ENCODE results near the gene GRIA4. TPM values are rescaled to one million over a fixed set of nuclear protein-coding genes. Genes with fewer than 3 reads are reported as not detected.

The GRIA4 gene
- total and polyA plus RNA-seq, 2 of the 13 experiments (the other 11 are each of a cell fraction or from before 2014, with no cell fraction given), result not detected

- CTCF ChIA-PET (ENCODE audit: low intra/inter-chr PET ratio, low total read pairs), result no interaction called here
- no peak overlapping the region for H3K27ac ChIP-seq (ENCODE audit: extremely low read length, insufficient read depth, low read length)
- H3K4me2 ChIP-seq (ENCODE audit: low read depth, low read length), result no peak overlapping the region
- no peaks in the 10 kb centered on the region for H3K27me3 ChIP-seq (ENCODE audit: control insufficient read depth in 1 of 2, insufficient read depth in 2 of 2, low read length in 2 of 2)
- POLR2A ChIA-PET, result no interaction called here
- DNase-seq (ENCODE audit: low spot score) (no peak), FAIRE-seq (no peak), ATAC-seq (no peak)
- no peaks in the 10 kb centered on the region for H3K79me2 ChIP-seq (ENCODE audit: insufficient read depth, low read length)
- H3K9me3 ChIP-seq (ENCODE audit: low read length), result no peaks in the 10 kb centered on the region
- no peak overlapping the region for H2AFZ ChIP-seq (ENCODE audit: low read length)
- no peak overlapping the region for H3K9ac ChIP-seq (ENCODE audit: insufficient read depth, low read depth, low read length)
- H3K4me3 ChIP-seq (replicated peaks in 1 of 3; ENCODE audit: insufficient read depth in 1 of 3, low read depth in 2 of 3, low read length in 3 of 3), result no peak overlapping the region
- WGBS (ENCODE audit: low lambda C conversion rate), result 4% methylated on average over 1 of the region's 1 CpG
- intact Hi-C loops (cut with micrococcal nuclease; ENCODE audit: unreplicated experiment) (no loop called here), in situ Hi-C loops (cut with HindIII; ENCODE audit: extremely low pct_ligation_motif_present, low pct_unique_long_range_greater_than_20kb) (no loop called here)
- no TSS peak for BruUV-seq (replicated peaks)
- TF ChIP-seq THYN1 (CRISPR knock-in tag; IDR thresholded peaks at IDR 0.05; ENCODE audit: borderline replicate concordance, low read depth) (no peak), ZMAT3 (CRISPR knock-in tag; conservative IDR thresholded peaks at IDR 0.05) (no peak), BCLAF1 (IDR thresholded peaks at IDR 0.05) (no peak), PRDM4 (CRISPR knock-in tag; IDR thresholded peaks at IDR 0.05; ENCODE audit: borderline replicate concordance) (no peak), NFIC (IDR thresholded peaks at IDR 0.05; ENCODE audit: low read length) (no peak), MIER3 (CRISPR knock-in tag; IDR thresholded peaks at IDR 0.05; ENCODE audit: borderline replicate concordance) (no peak), CCAR2 (optimal IDR thresholded peaks at IDR 0.05; ENCODE audit: low read depth, low read length) (no peak), CHCHD3 (CRISPR knock-in tag; IDR thresholded peaks at IDR 0.05) (no peak), ZNF670 (CRISPR knock-in tag; IDR thresholded peaks at IDR 0.05; ENCODE audit: borderline replicate concordance) (no peak), SKIL (CRISPR knock-in tag; IDR thresholded peaks at IDR 0.05; ENCODE audit: borderline replicate concordance) (no peak), ZNF766 (CRISPR knock-in tag; IDR thresholded peaks at IDR 0.05; ENCODE audit: borderline replicate concordance) (no peak), ZC3H13 (CRISPR knock-in tag; IDR thresholded peaks at IDR 0.05) (no peak), ZNF3 (CRISPR knock-in tag; IDR thresholded peaks at IDR 0.05) (no peak), ARNT (IDR thresholded peaks at IDR 0.05) (no peak), ZBTB2 (CRISPR knock-in tag; IDR thresholded peaks at IDR 0.05; ENCODE audit: low read depth) (no peak)
- no peaks in the 10 kb centered on the region for H4K20me1 ChIP-seq (ENCODE audit: insufficient read depth, low read length)
- H3K4me1 ChIP-seq (ENCODE audit: insufficient read depth, low read length), result no peaks in the 10 kb centered on the region
- H3K36me3 ChIP-seq (replicated peaks in 1 of 2; ENCODE audit: control insufficient read depth in 1 of 2, insufficient read depth in 2 of 2, low read length in 2 of 2), result no peaks in the 10 kb centered on the region
Measured at GRCh38 chr11:105734426-105734825, 124.6 kb downstream of the GRIA4 start.
